Esophagus muscularis mucosa (tissue), 4 donors: ENCODE results near the gene RTN4RL2. TPM values are rescaled to one million over a fixed set of nuclear protein-coding genes. Genes with fewer than 3 reads are reported as not detected.

ENCODE experiments used
- DNase-seq: peaks from one replicate; pipeline ENCODE4 v3.0.0-alpha.2; 2017; ENCODE audit errors: extremely low spot score
- H3K27ac ChIP-seq, 4 donors: fragments of 200-600 bp; sonication (generic); replicated peaks in 1 of 4; 1 replicate in 3 of 4; 2 replicates in 1 of 4; pipeline ENCODE4 v1.5.1; 2016 to 2019; ENCODE audit warnings: mild to moderate bottlenecking in 1 of 4
- H3K27me3 ChIP-seq, 4 donors: fragments of 200-600 bp; sonication (generic); one replicate each; pipeline versions ENCODE4 v1.5.1 to v1.6.0; 2016 to 2019
- H3K36me3 ChIP-seq, 4 donors: fragments of 200-600 bp; sonication (generic); one replicate each; pipeline ENCODE4 v1.5.1; 2016 to 2019
- H3K4me1 ChIP-seq, 4 donors: fragments of 200-600 bp; sonication (generic); one replicate each; pipeline ENCODE4 v1.5.1; 2016 to 2019
- H3K4me3 ChIP-seq, 4 donors: fragments of 200-600 bp; sonication (generic); 1 replicate in 2 of 4; 2 replicates in 2 of 4; pipeline ENCODE4 v1.5.1; 2016 to 2019; ENCODE audit warnings: mild to moderate bottlenecking in 4 of 4, moderate library complexity in 1 of 4
- H3K9me3 ChIP-seq, 4 donors: fragments of 200-600 bp; sonication (generic); 1 replicate in 3 of 4; 2 replicates in 1 of 4; pipeline ENCODE4 v1.5.1; 2016 to 2019
- EP300 ChIP-seq: sonication (generic); formaldehyde crosslinking; IDR thresholded peaks from one replicate; pipeline ENCODE4 v1.6.1; 2017; ENCODE audit warnings: antibody characterized with exemption
- POLR2A ChIP-seq: fragments of 450-650 bp; IDR thresholded peaks from one replicate; pipeline ENCODE4 v1.6.1; 2017; ENCODE audit warnings: antibody characterized with exemption, moderate library complexity, mild to moderate bottlenecking, low read depth
- POLR2AphosphoS5 ChIP-seq, 2 donors: sonication (generic); formaldehyde crosslinking; IDR thresholded peaks; one replicate each; pipeline ENCODE4 v1.6.1; 2017; ENCODE audit warnings: antibody characterized with exemption in 2 of 2
- WGBS: methylation state at CpG from one replicate; pipeline ENCODE4 v1.1.5; 2018; 5-methylcytosine and 5-hydroxymethylcytosine counted together
- intact Hi-C: fragments of 100-400 bp; cut with DNase I; formaldehyde crosslinking; loops from one replicate; pipeline ENCODE4 v1.15.1; 2023
- total RNA-seq, 4 donors: library from RNA; depleted of rRNA; stranded (reverse); fragments of >200 nt; gene quantifications; one replicate each; pipeline versions ENCODE4 v1.1.0 to v1.2.1, GENCODE V29; 2016
- TF ChIP-seq, protein P1 (sequence below), 3 experiments: fragments of 200-600 bp in 2 of 3; fragments of 450-650 bp in 1 of 3; sonication (generic) in 2 of 3; IDR thresholded peaks; one replicate each; pipeline ENCODE4 v1.5.1; 2017 to 2019; ENCODE audit warnings: antibody characterized with exemption in 3 of 3, mild to moderate bottlenecking in 2 of 3, moderate library complexity in 1 of 3

The RTN4RL2 gene
- total RNA-seq, 4 donors from 2014 or later = 0.33 to 1.1 (median 0.91) TPM; not detected in 1

- H3K27me3 ChIP-seq = peaks cover 0 to 36% (median 16%) of the 10 kb centered on the region in 4 donors
- intact Hi-C loops = loop anchor here (5.0 kb wide), 1 partner anchor 136 kb away; no protein-coding TSS in a partner anchor
Measured at GRCh38 chr11:57483562-57483918, 23.2 kb downstream of the RTN4RL2 start.

GRCh38 chr11:57484141-57484710 is 23.9 kb downstream of the RTN4RL2 start:
- intact Hi-C loops = loop anchor here (5.0 kb wide), 1 partner anchor 137 kb away; no protein-coding TSS in a partner anchor
- Histone ChIP-seq H3K9me3 (no peaks in the 10 kb centered on the region), H3K27ac (no peak overlapping the region), H3K27me3 (peaks cover 0 to 36% (median 16%) of the 10 kb centered on the region in 4 donors), H3K4me1 (peaks cover 14 to 17% (median 16%) of the 10 kb centered on the region in 4 donors), H3K36me3 (peaks cover 43 to 61% (median 49%) of the 10 kb centered on the region in 4 donors), H3K4me3 (no peak overlapping the region)
- no peak for TF ChIP-seq POLR2AphosphoS5 (IDR thresholded peaks at IDR 0.05)
- TF ChIP-seq, protein P1, sequence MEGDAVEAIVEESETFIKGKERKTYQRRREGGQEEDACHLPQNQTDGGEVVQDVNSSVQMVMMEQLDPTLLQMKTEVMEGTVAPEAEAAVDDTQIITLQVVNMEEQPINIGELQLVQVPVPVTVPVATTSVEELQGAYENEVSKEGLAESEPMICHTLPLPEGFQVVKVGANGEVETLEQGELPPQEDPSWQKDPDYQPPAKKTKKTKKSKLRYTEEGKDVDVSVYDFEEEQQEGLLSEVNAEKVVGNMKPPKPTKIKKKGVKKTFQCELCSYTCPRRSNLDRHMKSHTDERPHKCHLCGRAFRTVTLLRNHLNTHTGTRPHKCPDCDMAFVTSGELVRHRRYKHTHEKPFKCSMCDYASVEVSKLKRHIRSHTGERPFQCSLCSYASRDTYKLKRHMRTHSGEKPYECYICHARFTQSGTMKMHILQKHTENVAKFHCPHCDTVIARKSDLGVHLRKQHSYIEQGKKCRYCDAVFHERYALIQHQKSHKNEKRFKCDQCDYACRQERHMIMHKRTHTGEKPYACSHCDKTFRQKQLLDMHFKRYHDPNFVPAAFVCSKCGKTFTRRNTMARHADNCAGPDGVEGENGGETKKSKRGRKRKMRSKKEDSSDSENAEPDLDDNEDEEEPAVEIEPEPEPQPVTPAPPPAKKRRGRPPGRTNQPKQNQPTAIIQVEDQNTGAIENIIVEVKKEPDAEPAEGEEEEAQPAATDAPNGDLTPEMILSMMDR (IDR thresholded peaks at IDR 0.05) = no peak
- no peak for TF ChIP-seq EP300
- TF ChIP-seq POLR2A = no peak
- WGBS = 81% methylated on average over 7 of the region's 7 CpGs
- no peak for DNase-seq

More at GRCh38 chr11:57483562-57483918, 23.2 kb downstream of the RTN4RL2 start:
- Histone ChIP-seq H3K9me3 (no peaks in the 10 kb centered on the region), H3K27ac (no peak overlapping the region), H3K36me3 (peaks cover 36 to 54% (median 42%) of the 10 kb centered on the region in 4 donors), H3K4me3 (no peak overlapping the region), H3K4me1 (peaks cover 14 to 17% (median 16%) of the 10 kb centered on the region in 4 donors)
- WGBS = 60% methylated on average over 3 of the region's 3 CpGs
- TF ChIP-seq POLR2AphosphoS5 (IDR thresholded peaks at IDR 0.05) = no peak
- no peak for TF ChIP-seq EP300
- no peak for TF ChIP-seq POLR2A
- TF ChIP-seq, protein P1 (IDR thresholded peaks at IDR 0.05) = no peak
- DNase-seq = no peak

- intact Hi-C loops = no loop called here
- TF ChIP-seq POLR2AphosphoS5 (IDR thresholded peaks at IDR 0.05) (no peak), EP300 (no peak), POLR2A (no peak)
- TF ChIP-seq, protein P1 (IDR thresholded peaks at IDR 0.05) = no peak
- H3K4me3 ChIP-seq = no peak overlapping the region
- WGBS = 80% methylated on average over 10 of the region's 10 CpGs
- no peak overlapping the region for H3K27ac ChIP-seq
- H3K27me3 ChIP-seq = peaks cover 0 to 36% (median 16%) of the 10 kb centered on the region in 4 donors
- DNase-seq = no peak
- no peaks in the 10 kb centered on the region for H3K9me3 ChIP-seq
- H3K4me1 ChIP-seq = peaks cover 14 to 17% (median 16%) of the 10 kb centered on the region in 4 donors
- peaks cover 51 to 73% (median 57%) of the 10 kb centered on the region in 4 donors for H3K36me3 ChIP-seq
Measured at GRCh38 chr11:57485217-57485990, 25.1 kb downstream of the RTN4RL2 start.

DNA sequence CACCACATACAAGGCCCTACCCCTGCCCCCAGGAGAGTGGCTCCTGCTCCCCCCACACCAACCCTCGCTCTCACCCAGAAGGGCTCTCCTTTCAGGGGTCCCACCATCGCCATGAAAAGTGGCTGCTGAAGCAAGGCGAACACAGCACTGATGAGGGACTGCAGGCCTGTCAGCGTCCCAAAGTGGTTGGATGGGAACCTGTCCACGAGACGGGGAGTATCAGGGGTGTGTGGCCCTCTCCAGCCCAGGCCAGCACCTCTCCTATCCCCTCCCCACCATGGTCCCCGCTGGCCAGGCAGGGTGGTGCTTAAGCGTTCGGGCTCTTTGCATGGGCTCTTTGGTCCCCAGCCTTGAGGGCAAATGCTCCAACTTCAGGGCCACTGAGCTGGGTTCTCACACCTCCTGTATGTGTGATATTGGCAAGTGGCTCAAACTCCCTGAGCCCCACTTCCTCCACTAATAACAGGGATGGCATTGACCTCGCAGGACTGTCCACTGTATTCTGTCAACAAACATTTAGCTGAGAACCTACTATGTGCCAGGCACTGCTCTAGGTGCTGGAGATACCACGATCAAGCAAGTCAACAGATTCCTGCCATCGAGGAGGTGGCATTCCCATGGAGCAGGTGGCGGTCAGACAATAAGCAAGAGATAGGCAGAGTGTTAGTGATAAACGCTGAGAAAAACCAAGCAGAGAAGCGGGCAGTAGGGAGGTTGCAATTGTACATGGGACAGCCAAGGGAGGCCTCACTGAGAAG is 26.9 kb downstream of the RTN4RL2 start:
- Histone ChIP-seq H3K36me3 (peaks cover 51 to 87% (median 68%) of the 10 kb centered on the region in 4 donors), H3K27me3 (peaks cover 0 to 29% (median 15%) of the 10 kb centered on the region in 4 donors), H3K4me1 (peaks cover 14 to 15% (median 15%) of the 10 kb centered on the region in 4 donors), H3K9me3 (no peaks in the 10 kb centered on the region), H3K4me3 (no peak overlapping the region), H3K27ac (no peak overlapping the region)
- no peak for TF ChIP-seq POLR2AphosphoS5 (IDR thresholded peaks at IDR 0.05)
- no peak for TF ChIP-seq POLR2A
- no peak for DNase-seq
- 96% methylated on average over 7 of the region's 15 CpGs for WGBS
- intact Hi-C loops = no loop called here
